GM18505 (cell line): ENCODE measurements around the gene MEG3.

ENCODE experiments used
- ATAC-seq: cut with Tn5 transposase; IDR thresholded peaks from one replicate; pipeline ENCODE4 v1.9.1; 2021; ENCODE audit not compliant: unreplicated experiment
- POLR2A ChIP-seq: IDR thresholded peaks from 4 replicates; pipeline ENCODE4 v1.6.1; 2011; ENCODE audit warnings: borderline replicate concordance; ENCODE audit not compliant: insufficient read depth, insufficient read length; ENCODE audit errors: extremely low read depth

Gene MEG3

DNA sequence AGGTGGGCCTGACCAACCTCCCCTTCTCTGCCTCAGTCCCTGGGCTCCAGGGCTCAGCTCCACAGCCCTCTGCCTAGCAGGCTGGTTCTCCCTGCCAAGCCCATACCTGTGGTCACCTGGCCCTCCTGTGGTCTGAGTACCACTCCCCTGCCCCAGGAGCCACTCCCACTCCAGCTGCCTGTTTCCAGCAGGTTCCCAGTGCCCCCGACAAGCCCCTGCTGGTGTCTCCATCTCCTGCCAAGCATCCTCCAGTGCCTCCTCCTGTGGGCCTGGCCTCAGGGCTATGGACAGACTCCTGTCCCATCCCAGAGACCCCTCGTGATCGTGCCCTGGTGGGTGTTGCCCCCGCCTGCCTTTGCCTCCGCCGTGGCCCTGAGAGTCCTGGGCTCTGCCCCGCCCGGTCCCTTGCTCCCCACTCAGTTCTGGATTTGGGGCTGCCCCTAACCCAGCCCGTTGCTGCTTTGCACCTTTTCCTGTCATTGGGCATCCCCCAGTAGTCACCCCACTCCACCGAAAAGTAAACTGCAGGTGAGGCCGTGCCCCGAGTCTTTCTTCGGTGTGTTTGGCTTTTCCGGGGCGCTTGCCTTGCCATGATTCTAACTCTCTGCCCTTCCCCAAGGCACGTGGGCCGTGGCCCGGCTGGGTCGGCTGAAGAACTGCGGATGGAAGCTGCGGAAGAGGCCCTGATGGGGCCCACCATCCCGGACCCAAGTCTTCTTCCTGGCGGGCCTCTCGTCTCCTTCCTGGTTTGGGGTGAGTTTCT is 9.8 kb downstream of the MEG3 start:
- ATAC-seq: no peak
- TF ChIP-seq POLR2A: no peak

DNA sequence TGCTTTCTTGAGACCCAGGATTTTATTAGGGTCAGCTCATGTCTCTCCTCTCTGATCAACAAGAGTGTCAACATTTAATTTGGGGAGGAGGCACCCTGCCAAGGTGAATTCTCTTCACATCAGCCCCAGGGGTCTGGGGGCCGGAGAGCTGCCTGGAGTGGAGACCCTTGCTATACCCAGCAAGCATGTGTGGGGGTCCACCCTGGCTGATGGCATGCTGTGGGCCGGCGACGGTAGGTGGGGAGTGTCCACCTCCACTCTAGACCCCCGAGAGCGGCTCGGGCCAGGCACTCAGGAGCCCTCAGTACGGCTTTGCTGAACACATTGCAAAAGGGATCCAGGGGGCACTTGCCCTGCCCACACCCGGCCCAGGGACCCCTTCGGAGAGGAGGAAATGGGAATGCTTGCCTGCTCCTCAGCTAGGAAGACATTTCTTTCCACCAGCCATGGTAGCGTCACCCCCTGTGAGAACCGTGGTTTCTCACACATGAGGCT is 10.4 kb downstream of the MEG3 start:
- TF ChIP-seq POLR2A: no peak
- no peak for ATAC-seq

- ATAC-seq: no peak
- no peak for TF ChIP-seq POLR2A
Observed at GRCh38 chr14:100836941-100837804, 11.3 kb downstream of the MEG3 start.

DNA sequence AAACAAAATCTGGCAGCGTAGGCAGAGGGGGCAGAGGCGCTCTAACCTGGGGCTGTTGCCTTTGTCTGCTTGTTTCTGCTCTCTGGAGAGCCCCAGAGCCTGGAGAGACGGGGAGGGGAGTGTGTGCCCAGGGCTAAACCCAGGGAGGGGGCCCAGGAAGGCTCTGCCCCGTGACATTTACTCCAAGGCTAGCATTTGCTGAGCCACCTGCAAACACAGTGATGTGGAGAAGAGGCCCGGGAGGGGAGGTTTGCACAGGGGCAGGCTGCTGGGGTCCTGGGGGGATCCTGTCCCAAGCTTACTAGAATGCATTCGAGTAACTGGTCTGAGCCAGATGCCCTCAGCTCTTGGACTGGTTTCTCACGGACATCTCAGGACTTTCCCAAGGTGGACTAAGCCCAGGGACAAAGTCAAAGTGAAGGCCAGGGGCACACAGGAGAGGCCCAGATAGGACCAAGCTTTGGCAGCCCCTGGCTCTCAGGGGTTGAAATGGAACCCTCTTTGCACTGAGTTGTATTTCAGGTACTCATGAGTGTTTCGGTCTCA is 12.0 kb downstream of the MEG3 start:
- no peak for ATAC-seq

DNA sequence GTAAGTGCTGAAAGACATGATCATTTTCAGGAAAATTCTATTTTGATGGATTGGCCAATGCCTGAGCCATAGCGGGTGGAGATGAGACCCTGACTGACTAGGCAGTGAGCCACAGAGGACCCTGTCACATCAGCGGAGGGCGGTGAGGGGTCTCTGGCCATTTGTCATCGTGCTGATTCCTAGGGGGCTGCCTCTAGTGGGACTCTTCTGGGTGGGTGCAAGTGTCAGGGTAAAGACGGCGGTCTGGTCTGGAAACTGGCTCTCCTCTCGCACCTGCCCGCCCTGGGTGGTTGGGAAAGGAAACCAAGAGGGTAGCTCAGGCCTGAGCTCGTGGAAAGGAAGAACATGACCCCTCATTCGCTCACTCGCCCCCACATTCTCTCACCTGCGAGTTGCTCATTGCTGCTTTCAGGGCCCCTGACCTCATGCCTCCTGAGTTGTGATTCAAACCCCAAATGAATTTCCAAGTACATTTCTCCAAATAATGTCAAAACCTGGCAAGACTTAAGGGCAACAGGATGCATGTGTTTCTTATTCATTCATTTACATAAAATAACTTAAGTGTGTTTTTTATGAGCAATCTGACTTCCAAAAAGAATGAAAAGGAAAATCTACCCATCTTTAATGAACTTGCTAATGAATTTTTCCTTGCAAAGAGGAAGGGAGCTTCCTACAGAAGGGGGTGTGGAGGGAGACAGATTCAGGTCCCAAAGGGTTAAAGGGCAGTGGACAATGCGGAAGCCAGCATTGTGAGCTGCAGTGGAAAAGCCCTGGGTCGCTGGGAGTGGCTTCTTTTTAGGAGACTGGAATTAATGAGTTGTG is 12.8 kb downstream of the MEG3 start:
- TF ChIP-seq POLR2A: no peak
- no peak for ATAC-seq

More for the DNA sequence above, 12.0 kb downstream of the MEG3 start:
- no peak for TF ChIP-seq POLR2A

DNA sequence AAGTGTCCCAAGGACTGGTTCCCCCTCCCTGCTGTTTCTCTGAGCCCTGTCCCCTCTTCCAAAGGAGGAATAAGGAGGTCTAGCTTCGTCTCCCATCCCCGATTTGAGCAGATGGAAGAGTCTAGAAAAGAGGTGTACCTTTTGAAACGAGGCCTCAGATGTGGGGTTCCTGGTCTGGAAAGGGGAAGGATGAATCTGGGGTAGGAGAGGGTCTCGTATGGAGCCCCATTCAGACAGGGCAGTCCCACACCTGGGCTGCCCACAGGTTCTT is 13.3 kb downstream of the MEG3 start:
- no peak for TF ChIP-seq POLR2A
- ATAC-seq: no peak

DNA sequence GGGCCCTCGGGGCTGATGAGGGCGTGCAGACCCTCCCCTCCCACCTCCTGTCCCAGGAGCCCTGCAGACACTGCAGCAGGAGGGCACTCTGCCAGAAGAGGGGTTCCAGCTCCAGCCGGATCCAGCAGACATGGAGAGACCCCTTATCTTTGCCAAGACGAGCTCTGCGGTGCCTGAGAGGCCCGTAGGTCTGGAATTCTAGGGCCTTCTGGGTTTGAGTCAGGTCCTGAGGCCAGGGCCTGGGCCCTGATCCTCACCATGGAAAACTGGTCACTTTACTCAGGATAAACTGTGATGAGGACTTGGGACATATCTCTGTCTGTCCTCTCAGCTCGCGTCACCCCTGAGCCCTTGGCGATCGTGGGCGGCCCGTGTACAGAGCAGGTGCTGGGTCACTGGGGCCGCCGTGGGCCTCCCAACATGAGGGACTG is 13.8 kb downstream of the MEG3 start:
- ATAC-seq: no peak
- TF ChIP-seq POLR2A: no peak

GRCh38 chr14:100840286-100841065 is 14.6 kb downstream of the MEG3 start:
- no peak for ATAC-seq
- TF ChIP-seq POLR2A: no peak

GRCh38 chr14:100841066-100841760 is 15.3 kb downstream of the MEG3 start:
- TF ChIP-seq POLR2A: no peak
- no peak for ATAC-seq

GRCh38 chr14:100841761-100842403 is 16.0 kb downstream of the MEG3 start:
- no peak for TF ChIP-seq POLR2A
- ATAC-seq: no peak

- no peak for ATAC-seq
- no peak for TF ChIP-seq POLR2A
Observed at GRCh38 chr14:100842799-100843198, 16.9 kb downstream of the MEG3 start.
